Endodermal cell (in vitro differentiated cells): Measurements from ENCODE around the gene CYP1A1. TPM values are rescaled to one million over a fixed set of nuclear protein-coding genes. Genes with fewer than 3 reads are reported as not detected.

Source experiments
- DNase-seq: peaks from one replicate; pipeline ENCODE4 v3.0.0-alpha.2; 2017
- H3K27ac ChIP-seq: 2 replicates; pipeline ENCODE4 v1.5.1; 2013; ENCODE audit warnings: mild to moderate bottlenecking, low read depth, low read length, moderate library complexity
- H3K27me3 ChIP-seq: 2 replicates; pipeline ENCODE4 v1.6.1; 2013; ENCODE audit warnings: mild to moderate bottlenecking, low read length, moderate library complexity; ENCODE audit not compliant: insufficient read depth, control insufficient read depth, poor library complexity, severe bottlenecking
- H3K36me3 ChIP-seq: 2 replicates; pipeline ENCODE4 v1.7.0; 2013; ENCODE audit warnings: mild to moderate bottlenecking, low read length, moderate library complexity; ENCODE audit not compliant: control insufficient read depth, insufficient read depth
- H3K4me1 ChIP-seq: one replicate; pipeline ENCODE4 v1.7.0; 2013; ENCODE audit warnings: low read length; ENCODE audit not compliant: control insufficient read depth, insufficient read depth
- H3K4me3 ChIP-seq: 2 replicates; pipeline ENCODE4 v1.5.1; 2013; ENCODE audit warnings: mild to moderate bottlenecking, low read length, moderate library complexity
- H3K9ac ChIP-seq: 2 replicates; pipeline ENCODE4 v1.6.1; 2013; ENCODE audit warnings: mild to moderate bottlenecking, low read length, moderate library complexity; ENCODE audit not compliant: poor library complexity, severe bottlenecking; ENCODE audit errors: extremely low read depth
- H3K9me3 ChIP-seq: 2 replicates; pipeline ENCODE4 v1.6.1; 2013; ENCODE audit warnings: mild to moderate bottlenecking, low read length, moderate library complexity; ENCODE audit not compliant: control insufficient read depth
- H3K27ac Mint-ChIP-seq: 2 replicates; pipeline ENCODE4 v1.8.0; 2020; ENCODE audit warnings: mixed read lengths
- H3K27me3 Mint-ChIP-seq: 2 replicates; pipeline ENCODE4 v1.8.0; 2021; ENCODE audit warnings: mild to moderate bottlenecking, mixed read lengths; ENCODE audit not compliant: insufficient read depth
- H3K36me3 Mint-ChIP-seq: 2 replicates; pipeline ENCODE4 v1.8.0; 2020; ENCODE audit warnings: low read depth, mixed read lengths
- H3K4me1 Mint-ChIP-seq: 2 replicates; pipeline ENCODE4 v1.8.0; 2020; ENCODE audit warnings: mixed read lengths
- H3K4me3 Mint-ChIP-seq: 2 replicates; pipeline ENCODE4 v1.8.0; 2020; ENCODE audit warnings: mild to moderate bottlenecking, moderate library complexity, mixed read lengths
- H3K9me3 Mint-ChIP-seq: 2 replicates; pipeline ENCODE4 v1.8.0; 2020; ENCODE audit warnings: mild to moderate bottlenecking, mixed read lengths
- WGBS, 2 experiments: methylation state at CpG; one replicate each; pipeline versions ENCODE4 v1.1.5 to v1.1.7; 2013; ENCODE audit warnings: missing lambda C conversion rate in 2 of 2, mixed read lengths in 1 of 2; ENCODE audit not compliant: insufficient coverage in 1 of 2, insufficient read length in 1 of 2; 5-methylcytosine and 5-hydroxymethylcytosine counted together
- total RNA-seq, 2 donors: library from RNA; stranded (reverse); fragmentation: NEBNext Ultra II Directional in 1 of 2; extraction: Animal tissue kit (Norgen Biotek cat#: 25700) in 1 of 2; gene quantifications; 2 replicates in 1 of 2; 3 replicates in 1 of 2; pipeline ENCODE4 v1.2.1, GENCODE V29; 2021
- TF ChIP-seq, protein P1 (sequence below): fragments of 200-600 bp; sonication (generic); conservative IDR thresholded peaks from 2 replicates; pipeline ENCODE4 v1.5.0; 2021; ENCODE audit warnings: antibody characterized with exemption, mild to moderate bottlenecking

The CYP1A1 gene
- total RNA-seq, 2 donors from 2014 or later = not detected

GRCh38 chr15:74669627-74670026 is 55.7 kb downstream of the CYP1A1 start:
- Mint-ChIP-seq H3K9me3 (no peaks in the 10 kb centered on the region), H3K27me3 (no peaks in the 10 kb centered on the region), H3K4me1 (peaks cover 3% of the 10 kb centered on the region), H3K4me3 (no peak overlapping the region), H3K36me3 (peaks cover 45% of the 10 kb centered on the region), H3K27ac (no peak overlapping the region)
- Histone ChIP-seq H3K27me3 (no peaks in the 10 kb centered on the region), H3K27ac (no peak overlapping the region), H3K9me3 (no peaks in the 10 kb centered on the region), H3K4me1 (no peaks in the 10 kb centered on the region), H3K4me3 (no peak overlapping the region), H3K36me3 (peaks cover 53% of the 10 kb centered on the region), H3K9ac (no peak overlapping the region)
- TF ChIP-seq, protein P1, sequence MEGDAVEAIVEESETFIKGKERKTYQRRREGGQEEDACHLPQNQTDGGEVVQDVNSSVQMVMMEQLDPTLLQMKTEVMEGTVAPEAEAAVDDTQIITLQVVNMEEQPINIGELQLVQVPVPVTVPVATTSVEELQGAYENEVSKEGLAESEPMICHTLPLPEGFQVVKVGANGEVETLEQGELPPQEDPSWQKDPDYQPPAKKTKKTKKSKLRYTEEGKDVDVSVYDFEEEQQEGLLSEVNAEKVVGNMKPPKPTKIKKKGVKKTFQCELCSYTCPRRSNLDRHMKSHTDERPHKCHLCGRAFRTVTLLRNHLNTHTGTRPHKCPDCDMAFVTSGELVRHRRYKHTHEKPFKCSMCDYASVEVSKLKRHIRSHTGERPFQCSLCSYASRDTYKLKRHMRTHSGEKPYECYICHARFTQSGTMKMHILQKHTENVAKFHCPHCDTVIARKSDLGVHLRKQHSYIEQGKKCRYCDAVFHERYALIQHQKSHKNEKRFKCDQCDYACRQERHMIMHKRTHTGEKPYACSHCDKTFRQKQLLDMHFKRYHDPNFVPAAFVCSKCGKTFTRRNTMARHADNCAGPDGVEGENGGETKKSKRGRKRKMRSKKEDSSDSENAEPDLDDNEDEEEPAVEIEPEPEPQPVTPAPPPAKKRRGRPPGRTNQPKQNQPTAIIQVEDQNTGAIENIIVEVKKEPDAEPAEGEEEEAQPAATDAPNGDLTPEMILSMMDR = no peak
- DNase-seq = no peak
- 97% methylated on average over 2 of the region's 4 CpGs; no CpG with 5 or more reads in 1 of the 2 experiments for WGBS, 2 experiments

Other genes starting within 250 kb of the CYP1A1 start
- 10 to 100 TPM; 98.1 to 99.4 TPM for gene ARID3B, start 184.3 kb downstream of the CYP1A1 start, total RNA-seq
- gene CLK3, start 109.7 kb downstream of the CYP1A1 start, total RNA-seq = 10 to 100 TPM; 53.4 to 67.3 TPM
- 10 to 100 TPM; 44.5 to 48.3 TPM for gene EDC3, start 29.5 kb downstream of the CYP1A1 start, total RNA-seq
- not detected for gene CYP1A2, start 23.3 kb upstream of the CYP1A1 start, total RNA-seq
- gene CSK, start 56.6 kb upstream of the CYP1A1 start, total RNA-seq = 10 to 100 TPM; 64.3 to 68.5 TPM
- gene LMAN1L, start 87.3 kb upstream of the CYP1A1 start, total RNA-seq = not detected
- not detected for gene CPLX3, start 101.1 kb upstream of the CYP1A1 start, total RNA-seq
- gene ULK3, start 117.6 kb upstream of the CYP1A1 start, total RNA-seq = 10 to 100 TPM; 33.9 to 36.2 TPM
- 10 to 100 TPM; 47.5 to 50.9 TPM for gene SCAMP2, start 147.8 kb upstream of the CYP1A1 start, total RNA-seq
- gene MPI, start 164.5 kb upstream of the CYP1A1 start, total RNA-seq = 10 to 100 TPM; 50.3 to 59.2 TPM
- 100 to 1,000 TPM; 109 to 112 TPM for gene FAM219B, start 181.3 kb upstream of the CYP1A1 start, total RNA-seq
- gene COX5A, start 212.5 kb upstream of the CYP1A1 start, total RNA-seq = 100 to 1,000 TPM; 243 to 279 TPM
- 1 to 10 TPM; 4.6 to 9.9 TPM for gene RPP25, start 231.2 kb upstream of the CYP1A1 start, total RNA-seq